Measurements from ENCODE around the gene LAMP5. TPM values are rescaled to one million over a fixed set of nuclear protein-coding genes. Genes with fewer than 3 reads are reported as not detected.

The LAMP5 gene
- total RNA-seq, 6 experiments from 2014 or later: not detected

DNA sequence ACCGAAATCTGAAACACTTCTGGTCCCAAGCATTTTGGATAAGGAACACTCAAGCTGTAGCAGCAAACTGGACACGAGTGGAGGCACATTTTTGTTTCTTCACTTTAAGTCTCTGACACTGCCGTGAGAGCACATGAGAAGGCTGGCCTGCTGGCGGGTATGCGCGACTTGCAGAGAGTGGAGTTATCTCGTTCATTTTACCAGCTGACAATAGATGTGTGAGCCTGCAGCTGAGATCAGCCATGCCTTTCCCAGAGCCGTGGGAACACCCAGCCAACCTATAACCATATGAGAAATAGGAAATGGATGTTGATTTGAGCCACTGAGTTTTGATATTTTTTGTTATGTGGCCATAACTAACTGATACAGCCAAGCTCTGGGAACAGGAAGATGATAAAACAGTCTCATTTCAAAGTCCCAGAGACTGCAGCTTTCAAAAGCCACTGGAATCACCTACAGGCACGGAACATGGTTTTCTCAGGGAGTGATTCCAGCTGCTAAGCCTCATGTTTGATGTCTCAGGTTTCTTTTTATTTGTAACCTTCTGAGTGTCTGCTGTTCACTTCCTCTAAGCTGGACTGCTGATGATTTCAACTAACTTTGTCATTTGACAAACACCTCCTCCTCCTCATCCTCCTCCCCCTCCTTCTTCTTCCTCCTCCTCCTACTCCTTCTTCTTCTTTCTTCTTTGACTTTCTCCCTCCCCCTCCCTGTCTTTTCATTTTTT, 28.6 kb upstream of the LAMP5 start:
- Mint-ChIP-seq H3K27ac (no peak overlapping the region; the same call in 1 of the 2 replicates), H3K27me3 (ENCODE audit: insufficient read depth) (peaks cover 10% of the 10 kb centered on the region), H3K4me1 (ENCODE audit: low read depth) (peaks cover 6% of the 10 kb centered on the region), H3K9me3 (no peaks in the 10 kb centered on the region), H3K36me3 (ENCODE audit: low read depth) (peaks cover 3% of the 10 kb centered on the region; the same call in 1 of the 2 replicates), H3K4me3 (no peak overlapping the region)
- DNase-seq: no peak
- TF ChIP-seq, protein P1, sequence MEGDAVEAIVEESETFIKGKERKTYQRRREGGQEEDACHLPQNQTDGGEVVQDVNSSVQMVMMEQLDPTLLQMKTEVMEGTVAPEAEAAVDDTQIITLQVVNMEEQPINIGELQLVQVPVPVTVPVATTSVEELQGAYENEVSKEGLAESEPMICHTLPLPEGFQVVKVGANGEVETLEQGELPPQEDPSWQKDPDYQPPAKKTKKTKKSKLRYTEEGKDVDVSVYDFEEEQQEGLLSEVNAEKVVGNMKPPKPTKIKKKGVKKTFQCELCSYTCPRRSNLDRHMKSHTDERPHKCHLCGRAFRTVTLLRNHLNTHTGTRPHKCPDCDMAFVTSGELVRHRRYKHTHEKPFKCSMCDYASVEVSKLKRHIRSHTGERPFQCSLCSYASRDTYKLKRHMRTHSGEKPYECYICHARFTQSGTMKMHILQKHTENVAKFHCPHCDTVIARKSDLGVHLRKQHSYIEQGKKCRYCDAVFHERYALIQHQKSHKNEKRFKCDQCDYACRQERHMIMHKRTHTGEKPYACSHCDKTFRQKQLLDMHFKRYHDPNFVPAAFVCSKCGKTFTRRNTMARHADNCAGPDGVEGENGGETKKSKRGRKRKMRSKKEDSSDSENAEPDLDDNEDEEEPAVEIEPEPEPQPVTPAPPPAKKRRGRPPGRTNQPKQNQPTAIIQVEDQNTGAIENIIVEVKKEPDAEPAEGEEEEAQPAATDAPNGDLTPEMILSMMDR (IDR thresholded peaks at IDR 0.05): no peak

DNA sequence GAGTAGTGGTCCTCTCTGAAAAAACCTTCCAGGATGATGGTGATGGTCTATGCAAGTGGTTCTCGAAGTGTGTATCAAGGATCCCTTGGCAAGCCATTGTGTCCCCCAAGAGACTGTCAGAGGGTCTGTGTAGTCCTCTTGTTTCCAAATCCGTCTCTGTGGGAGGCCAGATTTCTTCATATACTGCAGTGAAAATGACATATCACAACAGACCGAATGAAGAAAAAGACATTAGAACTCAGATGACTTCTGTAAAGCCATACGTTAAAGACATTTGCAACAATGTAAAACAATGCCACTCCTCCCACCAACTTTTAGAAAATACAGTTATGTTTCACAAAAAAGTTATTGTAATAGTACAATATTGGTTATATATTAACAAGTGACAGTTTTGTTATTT, 27.2 kb upstream of the LAMP5 start:
- Mint-ChIP-seq H3K36me3 (ENCODE audit: low read depth) (no peaks in the 10 kb centered on the region), H3K27ac (no peak overlapping the region), H3K9me3 (no peaks in the 10 kb centered on the region), H3K4me3 (no peak overlapping the region), H3K27me3 (ENCODE audit: insufficient read depth) (peaks cover 10% of the 10 kb centered on the region), H3K4me1 (ENCODE audit: low read depth) (peaks cover 6% of the 10 kb centered on the region)
- TF ChIP-seq, protein P1 (IDR thresholded peaks at IDR 0.05): no peak
- DNase-seq: no peak

DNA sequence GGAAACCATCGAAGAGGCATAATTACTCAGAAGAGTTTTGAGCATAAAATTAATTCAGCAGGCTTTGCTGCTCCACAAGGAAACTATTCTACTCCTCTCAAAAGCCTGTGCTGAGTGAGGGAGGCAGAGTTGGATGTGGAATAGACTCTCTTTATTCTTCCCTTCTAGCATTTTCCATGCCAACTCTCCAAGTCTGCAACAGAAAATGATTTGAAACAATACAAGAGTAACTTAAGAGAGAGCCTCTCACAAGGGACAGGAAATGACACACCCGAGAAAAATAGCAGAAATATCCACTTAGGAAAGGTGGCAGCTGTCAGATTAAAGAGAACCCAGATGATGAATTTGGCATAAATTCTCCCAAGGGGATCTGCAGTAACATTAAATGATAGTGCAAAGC, 26.3 kb upstream of the LAMP5 start:
- no peaks in the 10 kb centered on the region for H3K36me3 Mint-ChIP-seq (ENCODE audit: low read depth)
- TF ChIP-seq, protein P1 (IDR thresholded peaks at IDR 0.05): no peak
- no peak overlapping the region for H3K4me3 Mint-ChIP-seq
- H3K27me3 Mint-ChIP-seq (ENCODE audit: insufficient read depth): peaks cover 15% of the 10 kb centered on the region
- DNase-seq: no peak
- H3K27ac Mint-ChIP-seq: no peak overlapping the region
- H3K9me3 Mint-ChIP-seq: no peaks in the 10 kb centered on the region
- peaks cover 6% of the 10 kb centered on the region for H3K4me1 Mint-ChIP-seq (ENCODE audit: low read depth)

DNA sequence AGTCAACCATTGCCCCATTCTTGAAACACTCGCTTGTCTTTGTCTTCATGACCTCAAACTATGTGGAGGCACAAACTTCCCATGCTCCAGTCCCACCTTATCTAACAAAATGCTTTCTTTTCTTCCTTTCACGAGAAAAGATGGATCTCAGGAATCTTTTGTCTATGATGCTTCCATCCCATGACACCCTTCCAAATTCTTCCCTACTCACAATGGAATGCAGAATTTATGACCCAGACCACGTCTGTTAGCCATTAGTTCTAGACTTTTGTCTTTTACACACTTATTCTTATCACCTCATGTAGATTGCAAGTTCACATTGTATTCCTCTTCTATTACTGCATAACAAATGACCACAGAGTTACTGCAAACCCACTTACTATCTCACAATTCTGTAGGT, 24.2 kb upstream of the LAMP5 start:
- Mint-ChIP-seq H3K4me3 (no peak overlapping the region), H3K27ac (no peak overlapping the region), H3K4me1 (ENCODE audit: low read depth) (peaks cover 6% of the 10 kb centered on the region), H3K9me3 (no peaks in the 10 kb centered on the region), H3K36me3 (ENCODE audit: low read depth) (no peaks in the 10 kb centered on the region), H3K27me3 (ENCODE audit: insufficient read depth) (peaks cover 9% of the 10 kb centered on the region)
- TF ChIP-seq, protein P1 (IDR thresholded peaks at IDR 0.05): no peak
- no peak for DNase-seq

DNA sequence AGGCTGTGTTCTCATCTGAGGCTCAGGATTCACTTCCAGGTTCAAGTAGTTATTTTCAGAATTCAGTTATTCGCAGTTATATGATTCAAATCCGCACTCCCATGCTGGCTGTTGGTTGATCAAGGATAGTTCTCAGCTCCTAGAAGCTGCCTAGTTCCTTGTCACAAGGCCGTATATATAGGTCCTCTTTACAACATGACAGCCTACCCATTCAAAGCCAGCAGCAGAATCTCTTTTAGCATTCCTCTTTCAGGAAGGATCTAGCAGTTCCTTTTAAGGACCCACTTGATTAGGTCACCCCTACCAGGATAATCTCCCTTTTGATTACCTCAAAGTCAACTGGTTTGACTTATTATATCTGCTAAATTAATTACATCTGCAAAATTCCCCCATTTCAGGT, 23.8 kb upstream of the LAMP5 start:
- Mint-ChIP-seq H3K4me3 (no peak overlapping the region), H3K36me3 (ENCODE audit: low read depth) (no peaks in the 10 kb centered on the region), H3K4me1 (ENCODE audit: low read depth) (peaks cover 6% of the 10 kb centered on the region), H3K27ac (no peak overlapping the region), H3K9me3 (no peaks in the 10 kb centered on the region), H3K27me3 (ENCODE audit: insufficient read depth) (peaks cover 8% of the 10 kb centered on the region)
- TF ChIP-seq, protein P1 (IDR thresholded peaks at IDR 0.05): no peak
- DNase-seq: no peak
